ENCODE data around the gene VSIG2.

- TF ChIP-seq ZFP30 (CRISPR knock-in tag; IDR thresholded peaks at IDR 0.05) (no peak), ZFP3 (CRISPR knock-in tag; IDR thresholded peaks at IDR 0.05) (no peak)
These were observed 10.6 kb upstream of the VSIG2 start for GRCh38 chr11:124762624-124763155.
